ENCODE results near the gene RHBDF2.

RHBDF2 gene

DNA sequence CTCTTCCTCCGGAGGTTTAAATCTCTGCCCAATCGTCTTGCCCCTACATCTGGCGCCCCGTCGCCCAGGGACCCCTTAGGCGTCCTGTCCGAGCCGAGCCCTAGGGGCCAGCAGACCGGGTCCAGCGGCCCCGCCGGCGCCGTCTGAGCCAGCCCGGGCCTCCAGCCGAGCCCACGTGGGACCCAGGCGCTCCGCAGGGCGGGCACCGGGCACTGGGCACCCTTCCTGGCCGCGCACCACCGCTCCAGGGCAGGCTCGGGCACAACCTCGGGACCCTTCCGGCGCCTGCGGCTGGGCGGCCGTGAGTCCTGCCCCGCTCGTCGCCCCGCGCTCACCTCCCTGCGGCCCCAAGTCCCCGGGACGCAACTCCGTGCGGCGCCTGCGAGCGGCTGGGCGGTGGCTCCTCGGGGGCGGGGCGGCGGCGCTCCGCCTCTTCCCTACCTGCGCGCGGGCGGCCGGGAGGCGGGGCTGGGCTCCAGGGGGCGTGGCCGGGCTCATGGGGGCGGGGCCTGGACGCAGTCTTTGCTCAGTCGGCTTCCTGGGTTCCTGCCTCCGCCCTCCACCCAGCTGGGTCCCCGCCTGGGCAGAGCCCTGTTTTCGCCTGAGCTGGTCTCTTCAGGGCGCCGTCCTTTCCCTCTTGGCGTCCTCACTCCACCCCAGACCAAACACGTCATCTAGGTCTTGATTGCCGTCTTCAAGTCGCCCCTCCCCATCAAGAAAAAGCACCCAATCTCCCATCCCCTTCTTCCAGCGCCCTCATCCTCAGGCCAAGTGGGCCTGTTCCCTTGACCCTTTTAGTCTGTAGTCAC, at the start of gene RHBDF2:
Gene RHBDF2, minus strand, starts transcription at position 406 of the 809 bp plus-strand sequence. CDS start 19,899 bp downstream, outside the sequence.
- peak; percentile 63 to 81 for DNase-seq

GRCh38 chr17:76549539-76549938, 48.3 kb upstream of the RHBDF2 start:
- DNase-seq: no peak

DNA sequence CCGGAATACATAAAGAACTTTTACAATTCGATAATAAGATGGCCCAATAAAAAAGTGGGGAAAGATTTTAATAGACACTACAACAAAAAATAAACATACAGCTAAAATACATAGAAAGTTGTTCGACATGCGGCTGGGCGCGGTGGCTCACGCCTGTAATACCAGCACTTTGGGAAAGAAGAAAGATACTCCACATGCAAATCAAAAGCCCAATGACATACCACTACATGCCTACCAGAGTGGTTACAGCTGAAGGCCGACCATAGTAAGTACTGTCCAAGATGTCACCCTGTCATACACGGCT, 47.9 kb upstream of the RHBDF2 start:
- no peak for DNase-seq

DNA sequence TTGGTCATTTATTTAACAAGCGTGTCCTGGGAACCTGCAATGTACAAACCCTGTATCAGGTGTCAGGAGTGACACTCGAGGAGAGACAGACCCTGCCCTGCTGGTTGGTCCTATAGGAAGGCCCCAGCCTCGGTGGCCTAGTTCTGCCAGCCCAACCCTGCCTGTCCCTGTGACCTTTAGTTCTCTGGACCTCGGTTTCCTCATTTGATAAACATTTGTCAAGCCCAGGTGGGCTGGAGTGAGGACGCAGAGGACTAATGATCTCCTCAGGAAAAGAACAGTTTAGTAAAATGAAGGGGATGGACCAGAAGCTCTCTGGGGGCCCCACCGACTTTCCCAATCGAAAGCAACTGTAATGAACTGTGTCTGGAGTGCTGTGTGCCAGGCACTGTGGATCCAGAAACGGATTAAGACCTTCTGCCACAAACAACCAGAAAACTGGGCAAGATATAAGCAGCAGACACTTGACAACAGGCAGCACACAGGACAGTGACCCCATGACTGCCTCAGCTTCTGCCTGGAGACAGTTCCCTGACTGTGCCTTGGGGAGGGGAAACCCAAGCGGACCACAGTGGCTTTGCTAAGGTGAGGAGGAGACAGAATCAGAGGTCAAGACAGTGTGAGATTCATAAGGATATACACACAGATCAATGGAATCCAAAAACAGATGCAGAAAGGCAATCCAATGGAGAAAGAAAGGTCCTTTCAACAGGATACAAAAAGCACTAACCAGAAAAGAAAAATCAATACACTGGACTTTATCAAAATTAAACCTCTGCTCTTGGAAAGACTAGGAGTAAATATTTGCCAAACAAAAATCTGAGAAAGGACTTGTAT, 47.4 kb upstream of the RHBDF2 start:
- DNase-seq: no peak

- DNase-seq: no peak
These were observed 46.5 kb upstream of the RHBDF2 start for GRCh38 chr17:76547642-76548202.

DNA sequence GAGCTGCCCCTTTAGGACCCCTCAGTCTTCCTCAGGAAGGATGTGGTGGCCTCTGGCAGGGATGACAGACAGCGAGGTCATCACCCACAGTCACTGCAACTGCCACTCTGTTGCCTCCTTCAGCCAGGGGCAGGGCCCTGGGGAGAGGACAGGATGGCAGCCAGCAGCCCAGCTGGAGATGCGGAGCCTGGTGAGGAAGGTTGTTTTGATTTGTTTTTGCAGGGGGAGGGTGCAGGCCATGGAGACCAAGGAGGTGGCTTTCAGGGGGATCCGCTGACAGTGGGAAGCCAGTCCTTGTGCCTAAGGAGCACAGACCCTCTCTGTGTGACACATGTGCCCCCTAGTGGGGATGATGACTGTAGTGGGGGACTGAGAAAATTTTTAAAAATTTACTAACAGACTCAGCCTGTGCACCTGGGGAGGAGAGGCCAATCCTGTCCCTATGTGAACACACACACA, 46.0 kb upstream of the RHBDF2 start:
- DNase-seq: peak in 1 of 2 experiments; percentile 59

- no peak for DNase-seq
These were observed 45.4 kb upstream of the RHBDF2 start for GRCh38 chr17:76546556-76547182.

DNA sequence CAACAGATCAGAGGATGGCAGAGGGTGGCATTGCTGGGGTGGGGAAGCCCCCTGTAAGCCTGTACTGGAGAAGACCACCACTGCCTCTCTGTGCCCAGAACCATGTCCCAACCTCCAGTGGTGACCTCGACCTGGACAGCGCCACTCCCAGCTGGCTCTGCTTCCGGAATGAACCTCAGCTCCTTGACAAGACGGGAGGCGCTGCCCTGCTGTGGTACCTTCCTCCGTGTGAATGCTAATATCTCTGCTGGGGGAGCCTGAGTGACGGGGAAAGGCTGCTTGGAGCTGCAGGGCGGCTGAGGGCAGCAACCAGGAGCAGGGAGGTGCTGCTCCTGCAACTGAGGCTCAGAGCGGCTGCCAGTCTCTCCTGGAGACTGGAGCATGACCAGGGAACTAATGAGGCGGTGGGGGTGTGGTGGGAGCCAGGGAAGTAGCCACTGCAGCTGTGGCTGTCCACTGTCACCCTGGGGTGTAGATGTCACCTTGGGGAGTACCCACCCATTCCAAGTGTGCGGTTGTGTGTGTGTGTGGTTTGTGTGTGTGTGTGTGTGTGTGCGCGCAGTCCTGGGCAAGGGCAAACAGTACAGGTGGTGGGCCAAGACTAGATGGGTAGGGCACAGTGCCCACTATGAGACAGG, 44.8 kb upstream of the RHBDF2 start:
- DNase-seq: no peak

DNA sequence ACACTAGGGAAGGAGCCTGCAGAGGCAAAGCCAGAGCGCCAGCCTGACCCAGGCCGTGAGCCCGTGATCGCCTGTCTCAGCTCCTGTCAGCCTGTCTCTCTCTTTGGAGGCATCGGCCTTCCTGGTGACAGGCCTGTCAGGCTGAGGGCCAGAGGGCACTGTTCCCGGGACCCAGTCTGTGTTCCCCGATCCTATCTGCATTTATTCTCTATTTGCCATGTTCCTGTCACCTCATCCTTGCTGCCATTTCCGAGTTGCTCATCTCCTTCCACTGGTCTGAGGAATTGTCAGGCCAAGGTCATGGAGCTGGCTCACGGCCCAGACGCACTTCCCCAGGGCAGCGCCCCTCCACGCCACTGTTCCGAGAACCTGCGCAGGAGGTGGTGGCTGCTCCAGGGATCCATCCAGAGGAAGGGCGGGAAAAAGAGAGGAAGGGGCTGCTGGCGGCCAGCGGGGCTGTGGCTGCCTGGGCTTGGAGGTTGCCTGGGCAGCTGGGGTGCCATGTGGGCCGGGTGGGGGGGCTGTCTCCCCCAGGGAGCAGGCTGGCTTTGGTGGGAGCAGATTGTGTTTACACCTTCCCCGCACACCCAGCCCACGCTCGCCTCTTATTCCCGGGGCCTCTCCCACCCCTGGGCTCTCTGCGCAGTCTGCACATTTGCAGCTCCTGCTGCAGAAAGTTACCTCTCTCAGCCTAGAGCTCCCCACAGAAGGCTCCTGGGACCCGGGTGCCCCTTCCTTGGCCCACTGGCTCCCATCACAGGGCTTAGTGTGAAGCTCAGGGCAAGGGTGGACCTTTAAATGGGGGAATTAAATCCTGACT, 43.5 kb upstream of the RHBDF2 start:
- no peak for DNase-seq

- DNase-seq: no peak
These were observed 42.8 kb upstream of the RHBDF2 start for GRCh38 chr17:76543826-76544545.

GRCh38 chr17:76543482-76543825, 42.2 kb upstream of the RHBDF2 start:
- DNase-seq: no peak

GRCh38 chr17:76542984-76543383, 41.8 kb upstream of the RHBDF2 start:
- no peak for DNase-seq

- DNase-seq: no peak
These were observed 41.3 kb upstream of the RHBDF2 start for GRCh38 chr17:76542566-76542971.

DNA sequence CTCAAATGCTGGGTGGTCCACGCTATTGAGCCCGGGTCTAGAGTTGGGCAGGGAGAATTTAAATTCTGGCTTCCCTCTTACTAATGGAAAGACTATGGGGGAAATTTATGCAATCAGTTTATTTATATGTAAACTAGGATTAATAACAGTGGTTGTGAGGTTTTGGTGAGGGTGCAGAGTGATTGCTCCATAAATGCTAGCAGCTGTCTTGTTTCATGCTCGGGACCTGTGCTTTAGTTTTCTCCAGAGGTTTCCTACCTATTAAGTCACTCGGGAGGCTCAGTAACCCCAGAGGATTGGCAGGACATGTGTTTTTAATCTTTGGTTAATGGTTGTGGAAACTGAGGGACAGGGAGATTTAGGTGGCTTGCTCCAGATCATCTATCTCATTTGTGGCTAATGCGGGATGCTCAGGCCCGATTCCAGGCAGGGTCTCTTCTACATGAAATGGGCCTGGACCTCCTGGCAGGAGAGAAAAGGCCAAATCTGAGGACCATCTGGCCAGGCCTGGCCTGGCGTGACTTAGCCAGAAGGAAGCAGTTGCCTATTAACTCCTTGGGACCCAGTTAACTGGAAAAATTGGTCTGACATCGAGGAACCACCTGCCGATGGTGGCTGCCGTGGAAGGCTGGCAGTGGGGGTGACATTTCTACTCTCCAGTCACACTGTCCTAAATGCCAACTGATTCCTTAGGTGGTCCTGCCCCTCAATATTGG, 40.7 kb upstream of the RHBDF2 start:
- no peak for DNase-seq

GRCh38 chr17:76540381-76541300, 39.4 kb upstream of the RHBDF2 start:
- peak; percentile 87 for DNase-seq

DNA sequence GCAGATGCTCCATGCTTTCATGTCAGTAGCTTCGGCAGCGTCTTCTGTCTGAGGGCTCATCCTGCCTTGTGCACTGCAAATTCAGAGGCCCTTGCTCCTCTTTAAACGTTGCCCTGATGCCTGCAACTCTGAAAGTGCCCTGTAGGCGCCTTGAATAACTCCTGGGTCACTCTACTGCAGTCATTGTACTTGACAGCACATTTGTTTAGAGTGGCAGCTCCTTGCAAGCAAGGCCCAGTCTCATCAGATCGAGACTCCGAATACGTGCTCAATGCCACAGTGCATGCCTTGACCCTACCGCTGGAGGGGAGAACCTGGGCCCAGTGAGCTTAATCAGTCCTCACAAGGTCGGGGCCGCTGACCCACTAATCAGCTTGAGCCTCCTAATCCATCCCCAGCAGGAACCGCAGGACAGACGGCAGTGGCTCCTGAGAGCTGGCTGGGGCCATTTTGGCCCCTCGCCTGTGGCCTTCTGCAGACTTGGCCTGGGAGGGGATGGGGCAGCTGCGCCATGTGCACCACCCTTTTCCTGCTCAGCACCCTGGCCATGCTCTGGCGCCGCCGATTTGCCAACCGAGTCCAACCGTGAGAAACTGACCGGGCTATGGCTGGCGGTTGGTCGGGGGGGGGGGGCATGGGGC, 38.5 kb upstream of the RHBDF2 start, which contains the start of gene PRCD:
Gene PRCD, plus strand, starts transcription at position 414 of the 641 bp plus-strand sequence. Its CDS starts 98 bp downstream, at position 512.
- no peak for DNase-seq

DNA sequence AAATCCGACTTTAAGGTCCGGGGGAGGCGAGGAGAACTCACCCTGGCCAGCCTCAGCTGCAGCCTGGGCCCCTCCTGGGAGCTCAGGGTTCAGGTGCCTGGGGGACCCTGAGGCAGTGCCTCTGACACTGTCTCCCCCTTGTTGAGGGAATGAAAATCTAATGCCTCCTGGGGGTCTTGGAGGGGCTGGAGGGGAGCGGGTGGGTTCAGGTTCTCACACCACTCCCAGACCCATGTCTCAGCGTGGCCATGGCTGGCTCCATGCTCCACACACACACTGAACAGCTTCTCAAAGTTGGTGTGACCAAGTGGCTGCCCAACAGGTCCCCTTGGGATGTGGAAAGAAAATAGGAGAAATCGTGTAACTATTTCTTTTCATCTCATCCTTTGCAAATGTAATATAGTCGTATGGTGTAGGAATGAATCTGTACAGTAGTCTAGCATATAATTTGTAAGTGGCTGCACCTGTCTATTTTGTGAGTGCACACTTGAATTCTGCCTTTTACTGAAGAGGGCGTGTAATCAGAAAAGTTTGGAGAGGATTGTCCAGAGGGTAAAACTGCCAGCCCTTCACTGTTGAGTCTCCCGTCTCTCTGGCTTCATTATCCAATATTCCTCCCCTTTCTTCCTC, 37.8 kb upstream of the RHBDF2 start:
- DNase-seq: no peak

DNA sequence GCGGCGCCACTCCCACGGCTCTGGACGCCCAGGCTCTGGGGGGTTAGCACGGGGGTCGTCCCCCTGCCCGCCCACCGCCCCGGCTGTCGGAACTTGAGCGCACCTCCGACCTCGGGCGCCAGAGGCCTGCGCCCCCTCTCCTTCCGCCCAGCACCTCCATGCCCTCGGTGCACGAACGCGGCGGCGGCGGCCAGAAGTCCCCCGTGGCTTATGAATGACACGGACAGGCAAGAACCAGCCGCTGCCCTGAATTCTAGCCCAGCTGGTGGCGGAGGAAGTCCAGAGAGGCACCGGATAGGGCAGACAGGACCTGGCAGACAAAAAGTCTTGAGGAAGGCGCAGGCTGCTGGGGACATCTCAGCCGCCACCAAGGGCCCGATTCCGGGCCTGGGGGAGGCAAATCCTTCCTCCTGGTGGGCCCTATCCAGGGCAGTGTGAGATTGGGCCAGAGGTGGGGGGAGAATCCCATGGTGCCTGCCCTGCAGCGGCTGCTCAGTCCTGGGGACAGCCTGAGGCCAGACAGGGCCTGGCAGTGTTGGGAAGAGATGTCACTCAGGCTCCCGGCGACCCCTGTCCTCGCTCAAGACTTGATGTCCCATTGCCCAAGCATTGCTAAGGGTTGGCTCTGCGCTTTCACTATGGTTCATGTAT, 37.2 kb upstream of the RHBDF2 start:
- no peak for DNase-seq
